CD14-positive monocyte (primary cell): ENCODE data around the gene ACACB. TPM values are rescaled to one million over a fixed set of nuclear protein-coding genes. Genes with fewer than 3 reads are reported as not detected.

Experiments used
- DNase-seq, 3 donors: peaks; one replicate each; pipeline ENCODE4 v3.0.0-alpha.2; 2011 to 2022
- H2AFZ ChIP-seq: 2 replicates; pipeline ENCODE4 v1.6.0; 2012; ENCODE audit warnings: mild to moderate bottlenecking, low read depth, low read length, inconsistent platforms; ENCODE audit not compliant: insufficient read depth, poor library complexity, severe bottlenecking
- H3K27ac ChIP-seq, 2 donors: 1 replicate in 1 of 2; 2 replicates in 1 of 2; pipeline ENCODE4 v1.5.1; 2012 to 2013; ENCODE audit warnings: low read length in 2 of 2, control low read depth in 1 of 2, inconsistent platforms in 1 of 2, low read depth in 1 of 2, mild to moderate bottlenecking in 1 of 2
- H3K27me3 ChIP-seq, 2 donors: one replicate each; pipeline versions ENCODE4 v1.6.0 to v1.6.1; 2011 to 2013; ENCODE audit warnings: low read length in 2 of 2; ENCODE audit not compliant: control insufficient read depth in 2 of 2, insufficient read depth in 2 of 2
- H3K36me3 ChIP-seq, 2 donors: replicated peaks in 1 of 2; 1 replicate in 1 of 2; 2 replicates in 1 of 2; pipeline versions ENCODE4 v1.5.1 to v1.6.1; 2012 to 2013; ENCODE audit warnings: low read length in 2 of 2, control low read depth in 1 of 2, inconsistent platforms in 1 of 2, mild to moderate bottlenecking in 1 of 2; ENCODE audit not compliant: insufficient read depth in 2 of 2, control insufficient read depth in 1 of 2
- H3K4me1 ChIP-seq, 2 donors: 1 replicate in 1 of 2; 2 replicates in 1 of 2; pipeline versions ENCODE4 v1.5.1 to v1.6.1; 2012 to 2013; ENCODE audit warnings: low read length in 2 of 2, control low read depth in 1 of 2, inconsistent platforms in 1 of 2, mild to moderate bottlenecking in 1 of 2, moderate library complexity in 1 of 2; ENCODE audit not compliant: insufficient read depth in 2 of 2, control insufficient read depth in 1 of 2
- H3K4me2 ChIP-seq: replicated peaks from 2 replicates; pipeline ENCODE3; 2012; ENCODE audit warnings: low read length, moderate library complexity, mild to moderate bottlenecking; ENCODE audit not compliant: poor library complexity, severe bottlenecking; ENCODE audit errors: extremely low read depth
- H3K4me3 ChIP-seq, 3 experiments: fragments of 200-600 bp in 1 of 3; sonication (generic) in 1 of 3; replicated peaks in 1 of 3; 1 replicate in 2 of 3; 2 replicates in 1 of 3; pipeline ENCODE4 v1.5.1; 2011 to 2013; ENCODE audit warnings: low read length in 3 of 3, mild to moderate bottlenecking in 3 of 3, control low read depth in 2 of 3, low read depth in 2 of 3, inconsistent platforms in 1 of 3, moderate library complexity in 1 of 3
- H3K79me2 ChIP-seq: 2 replicates; pipeline ENCODE4 v1.6.0; 2012; ENCODE audit warnings: mild to moderate bottlenecking, control low read depth, inconsistent platforms, low read length, moderate library complexity; ENCODE audit not compliant: insufficient read depth
- H3K9ac ChIP-seq: 2 replicates; pipeline ENCODE4 v1.6.0; 2017; ENCODE audit warnings: low read length, mild to moderate bottlenecking; ENCODE audit not compliant: insufficient read depth, poor library complexity, severe bottlenecking
- H3K9me3 ChIP-seq, 2 donors: replicated peaks in 1 of 2; 1 replicate in 1 of 2; 2 replicates in 1 of 2; pipeline versions ENCODE4 v1.5.1 to v1.6.1; 2012 to 2013; ENCODE audit warnings: low read length in 2 of 2, control low read depth in 1 of 2; ENCODE audit not compliant: control insufficient read depth in 1 of 2, insufficient read depth in 1 of 2
- H4K20me1 ChIP-seq: 2 replicates; pipeline ENCODE4 v1.6.0; 2012; ENCODE audit warnings: mild to moderate bottlenecking, low read length, control low read depth, moderate library complexity; ENCODE audit not compliant: insufficient read depth
- H3K27ac Mint-ChIP-seq, 7 donors: one replicate each; pipeline ENCODE4 v1.8.0; 2020; ENCODE audit warnings: mild to moderate bottlenecking in 7 of 7, mixed read lengths in 7 of 7, moderate library complexity in 6 of 7, inconsistent platforms in 2 of 7
- H3K27me3 Mint-ChIP-seq, 3 donors: one replicate each; pipeline ENCODE4 v1.8.0; 2021 to 2022; ENCODE audit warnings: low read depth in 3 of 3, mild to moderate bottlenecking in 3 of 3, mixed read lengths in 3 of 3, moderate library complexity in 3 of 3, inconsistent platforms in 1 of 3
- H3K36me3 Mint-ChIP-seq, 2 donors: one replicate each; pipeline ENCODE4 v1.8.0; 2020; ENCODE audit warnings: mixed read lengths in 2 of 2, inconsistent platforms in 1 of 2, mild to moderate bottlenecking in 1 of 2
- H3K4me1 Mint-ChIP-seq: one replicate; pipeline ENCODE4 v1.8.0; 2020; ENCODE audit warnings: mild to moderate bottlenecking, mixed read lengths
- H3K4me3 Mint-ChIP-seq, 2 donors: one replicate each; pipeline ENCODE4 v1.8.0; 2020; ENCODE audit warnings: mild to moderate bottlenecking in 2 of 2, mixed read lengths in 2 of 2, moderate library complexity in 1 of 2
- H3K9me3 Mint-ChIP-seq, 7 donors: one replicate each; pipeline ENCODE4 v1.8.0; 2020 to 2022; ENCODE audit warnings: mixed read lengths in 7 of 7, mild to moderate bottlenecking in 6 of 7, moderate library complexity in 6 of 7, inconsistent platforms in 2 of 7
- WGBS: methylation state at CpG from one replicate; pipeline ENCODE4 v1.1.5; 2013; ENCODE audit warnings: missing lambda C conversion rate; ENCODE audit not compliant: insufficient coverage; 5-methylcytosine and 5-hydroxymethylcytosine counted together
- intact Hi-C, 2 donors: fragments of 100-400 bp; cut with micrococcal nuclease; formaldehyde crosslinking; loops; one replicate each; pipeline versions ENCODE4 v1.15.0 to v1.15.1; 2023
- polyA plus RNA-seq, 3 donors: library from polyadenylated mRNA; depleted of rRNA in 1 of 3; unstranded in 2 of 3; stranded (reverse) in 1 of 3; fragments of 300-500 nt in 2 of 3; fragments of >200 nt in 1 of 3; fragmentation: Illumina TruSeq in 2 of 3; gene quantifications; 1 replicate in 2 of 3; 2 replicates in 1 of 3; pipeline ENCODE4 v1.2.3, GENCODE V29; 2012 to 2021
- TF ChIP-seq, protein P1 (sequence below): fragments of 200-600 bp; IDR thresholded peaks from one replicate; pipeline ENCODE4 v1.8.0; 2022; ENCODE audit warnings: antibody characterized with exemption, mild to moderate bottlenecking

Gene ACACB
- polyA plus RNA-seq, 3 donors: 0.14 to 5.0 (median 1.9) TPM

DNA sequence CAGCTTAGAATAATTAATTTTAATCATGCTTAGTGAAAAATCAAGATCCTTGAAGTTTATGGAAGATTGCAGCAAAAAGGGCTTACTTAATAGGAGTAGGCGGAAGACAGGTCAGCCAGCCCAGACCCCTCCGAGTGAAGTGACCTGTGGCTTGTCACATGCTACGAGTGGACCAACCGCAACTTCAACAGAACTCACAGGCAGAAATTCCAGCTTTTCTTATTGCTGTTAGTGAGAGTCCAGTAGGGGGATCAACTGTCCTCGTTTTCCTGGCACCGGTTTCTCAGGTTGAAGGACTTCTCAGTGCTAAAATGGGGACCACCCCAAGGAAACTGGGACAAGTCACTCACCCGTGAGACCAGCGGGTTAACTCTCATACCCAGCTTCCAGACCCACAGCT lies 72.9 kb downstream of the ACACB start:
- Histone ChIP-seq H3K9ac (no peak overlapping the region), H3K36me3 (peaks cover 0 to 11% of the 10 kb centered on the region in 2 donors), H3K79me2 (no peaks in the 10 kb centered on the region), H4K20me1 (no peaks in the 10 kb centered on the region), H3K9me3 (no peaks in the 10 kb centered on the region), H3K4me3 (no peak overlapping the region), H3K4me1 (no peaks in the 10 kb centered on the region), H3K27me3 (no peaks in the 10 kb centered on the region), H2AFZ (no peak overlapping the region), H3K4me2 (no peak overlapping the region), H3K27ac (no peak overlapping the region)
- H3K27me3 Mint-ChIP-seq: peaks cover 0 to 2% (median 0%) of the 10 kb centered on the region in 3 donors
- intact Hi-C loops: no loop called here
- H3K4me3 Mint-ChIP-seq: no peak overlapping the region
- TF ChIP-seq, protein P1, sequence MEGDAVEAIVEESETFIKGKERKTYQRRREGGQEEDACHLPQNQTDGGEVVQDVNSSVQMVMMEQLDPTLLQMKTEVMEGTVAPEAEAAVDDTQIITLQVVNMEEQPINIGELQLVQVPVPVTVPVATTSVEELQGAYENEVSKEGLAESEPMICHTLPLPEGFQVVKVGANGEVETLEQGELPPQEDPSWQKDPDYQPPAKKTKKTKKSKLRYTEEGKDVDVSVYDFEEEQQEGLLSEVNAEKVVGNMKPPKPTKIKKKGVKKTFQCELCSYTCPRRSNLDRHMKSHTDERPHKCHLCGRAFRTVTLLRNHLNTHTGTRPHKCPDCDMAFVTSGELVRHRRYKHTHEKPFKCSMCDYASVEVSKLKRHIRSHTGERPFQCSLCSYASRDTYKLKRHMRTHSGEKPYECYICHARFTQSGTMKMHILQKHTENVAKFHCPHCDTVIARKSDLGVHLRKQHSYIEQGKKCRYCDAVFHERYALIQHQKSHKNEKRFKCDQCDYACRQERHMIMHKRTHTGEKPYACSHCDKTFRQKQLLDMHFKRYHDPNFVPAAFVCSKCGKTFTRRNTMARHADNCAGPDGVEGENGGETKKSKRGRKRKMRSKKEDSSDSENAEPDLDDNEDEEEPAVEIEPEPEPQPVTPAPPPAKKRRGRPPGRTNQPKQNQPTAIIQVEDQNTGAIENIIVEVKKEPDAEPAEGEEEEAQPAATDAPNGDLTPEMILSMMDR: no peak
- H3K9me3 Mint-ChIP-seq: no peaks in the 10 kb centered on the region
- H3K27ac Mint-ChIP-seq: no peak overlapping the region
- DNase-seq: no peak
- no peaks in the 10 kb centered on the region for H3K4me1 Mint-ChIP-seq
- peaks cover 18 to 41% of the 10 kb centered on the region in 2 donors for H3K36me3 Mint-ChIP-seq
- 98% methylated on average over 7 of the region's 8 CpGs for WGBS

DNA sequence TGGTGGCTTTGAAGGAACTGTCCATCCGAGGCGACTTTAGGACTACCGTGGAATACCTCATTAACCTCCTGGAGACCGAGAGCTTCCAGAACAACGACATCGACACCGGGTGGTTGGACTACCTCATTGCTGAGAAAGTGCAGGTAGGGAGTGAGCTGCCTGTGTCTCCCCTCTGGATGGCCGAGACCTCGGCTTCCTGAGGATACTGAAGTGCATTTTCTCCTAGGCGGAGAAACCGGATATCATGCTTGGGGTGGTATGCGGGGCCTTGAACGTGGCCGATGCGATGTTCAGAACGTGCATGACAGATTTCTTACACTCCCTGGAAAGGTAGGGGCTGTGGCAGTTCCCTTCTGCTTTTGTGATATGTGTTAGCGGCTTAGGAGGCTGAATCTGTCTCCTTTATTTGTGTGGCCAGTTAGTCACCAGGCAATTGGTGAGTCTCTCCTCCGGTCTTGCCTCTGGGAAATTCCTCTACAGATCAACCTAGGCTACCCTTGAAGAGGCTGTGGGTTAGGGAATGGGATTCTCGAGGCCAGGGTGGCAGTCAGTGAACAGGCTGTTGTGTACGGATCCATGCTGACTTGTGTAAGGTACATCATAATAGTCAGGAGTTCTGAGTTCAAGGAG lies 75.3 kb downstream of the ACACB start:
- no peak overlapping the region for H3K27ac Mint-ChIP-seq
- peaks cover 0 to 2% (median 2%) of the 10 kb centered on the region in 3 donors for H3K27me3 Mint-ChIP-seq
- H3K9me3 Mint-ChIP-seq: peaks cover 0 to 7% (median 4%) of the 10 kb centered on the region in 7 donors

More for the DNA sequence above, 75.3 kb downstream of the ACACB start:
- Histone ChIP-seq H3K9ac (no peak overlapping the region), H3K4me3 (no peak overlapping the region), H3K4me2 (no peak overlapping the region), H3K79me2 (no peaks in the 10 kb centered on the region), H3K27ac (no peak overlapping the region), H3K36me3 (peaks cover 2 to 18% of the 10 kb centered on the region in 2 donors), H3K27me3 (no peaks in the 10 kb centered on the region), H3K4me1 (no peaks in the 10 kb centered on the region), H4K20me1 (no peaks in the 10 kb centered on the region), H2AFZ (no peak overlapping the region), H3K9me3 (no peaks in the 10 kb centered on the region)
- WGBS: 92% methylated on average over 13 of the region's 20 CpGs
- intact Hi-C loops: no loop called here
- H3K4me3 Mint-ChIP-seq: no peak overlapping the region
- H3K4me1 Mint-ChIP-seq: no peaks in the 10 kb centered on the region
- peaks cover 27 to 55% of the 10 kb centered on the region in 2 donors for H3K36me3 Mint-ChIP-seq
- DNase-seq: no peak
- TF ChIP-seq, protein P1: no peak
